SK-N-DZ (cell line): ENCODE data around the gene CFAP90.
A peak's percentile ranks its signal among the peaks of the same experiment; 100 is the strongest.

ENCODE experiments used
- DNase-seq: peaks from one replicate; pipeline ENCODE4 v3.0.0-alpha.2; 2015; ENCODE audit warnings: low spot score

Gene CFAP90

DNA sequence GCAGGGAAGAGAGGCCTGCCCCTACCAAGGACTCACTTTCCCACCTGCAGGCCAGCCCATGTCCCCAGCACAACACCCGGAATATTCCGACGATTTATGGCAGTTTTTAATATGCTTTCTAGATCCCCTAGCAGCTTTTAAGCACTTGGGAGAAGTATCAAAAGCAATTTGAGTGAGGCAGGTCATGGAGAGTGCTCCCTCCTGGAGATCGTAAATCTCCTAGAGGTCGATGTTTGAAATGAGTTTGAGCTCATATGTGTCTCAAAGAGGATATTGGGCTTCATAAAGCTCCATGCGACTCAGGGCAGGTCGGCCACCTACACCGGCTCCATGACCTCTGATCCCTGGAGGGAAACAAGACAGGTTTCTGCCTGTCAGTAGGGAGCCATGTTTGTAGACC, 27.3 kb downstream of the CFAP90 start:
- no peak for DNase-seq

DNA sequence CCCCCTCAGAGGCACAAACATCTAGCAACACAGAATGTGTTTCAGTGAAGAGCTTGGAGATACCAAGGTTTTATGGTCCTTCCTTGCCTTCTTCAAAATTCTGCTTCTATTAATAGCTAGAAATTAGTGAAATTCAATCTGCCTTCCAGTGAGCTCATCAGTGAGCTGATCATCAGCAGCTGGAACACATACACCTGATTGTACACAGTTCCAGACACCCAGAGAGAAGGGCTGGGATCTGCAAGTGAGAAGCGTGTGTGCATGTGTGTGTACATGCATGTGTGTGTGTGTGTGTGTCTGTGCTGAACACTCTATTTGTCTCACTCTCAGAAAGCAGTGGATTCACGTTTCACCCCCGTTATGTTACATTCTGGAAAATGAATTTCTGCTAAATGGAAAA, 28.5 kb downstream of the CFAP90 start:
- DNase-seq: no peak

DNA sequence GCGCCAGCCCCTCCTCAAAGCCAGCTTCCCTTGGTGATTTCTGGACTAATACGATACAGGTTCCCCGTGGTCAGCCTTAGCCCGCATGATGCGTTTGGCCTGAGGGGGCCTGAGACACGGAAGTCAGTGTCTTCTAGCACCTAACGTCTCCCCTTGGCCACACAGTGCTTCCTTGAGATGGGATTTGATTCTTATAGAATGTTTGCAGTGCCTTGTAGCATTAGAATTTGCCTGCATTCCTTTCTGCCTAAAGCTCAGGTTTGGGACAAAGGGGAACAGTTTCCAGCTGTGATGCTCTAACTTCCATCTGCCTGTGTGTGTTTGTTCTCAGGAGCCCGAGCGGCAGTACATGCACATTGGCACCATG, 34.4 kb downstream of the CFAP90 start:
- no peak for DNase-seq

DNA sequence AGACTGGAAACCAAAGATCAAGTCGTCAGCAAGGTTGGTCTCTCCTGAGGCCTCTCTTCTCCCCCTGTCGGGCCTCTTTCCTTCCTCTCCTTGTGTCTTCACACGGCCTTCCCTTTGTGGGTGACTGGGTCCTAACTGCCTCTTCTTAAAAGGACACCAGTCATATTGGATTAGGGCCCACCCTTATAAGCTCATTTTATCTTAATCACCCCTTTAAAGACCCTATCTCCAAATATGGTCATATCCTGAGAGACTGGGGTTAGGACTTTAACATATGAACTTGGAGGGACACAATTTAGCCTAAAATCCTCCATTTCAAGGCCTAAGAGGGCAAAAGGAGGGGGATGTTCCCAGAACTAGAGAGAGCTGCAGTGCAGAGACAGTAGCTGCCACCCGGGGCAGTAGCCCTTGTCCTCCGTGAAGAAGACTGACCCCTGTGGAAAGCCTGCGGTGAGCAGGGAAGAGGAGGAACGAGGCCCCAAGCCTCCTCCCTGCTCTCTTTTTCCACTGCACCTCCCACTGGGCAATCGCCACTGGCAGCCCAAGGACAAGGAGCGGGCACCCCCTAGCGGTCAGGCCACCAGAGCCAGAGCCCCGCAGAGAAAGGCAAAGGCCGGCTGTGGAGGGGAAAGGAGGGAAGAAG, 34.9 kb downstream of the CFAP90 start:
- peak; percentile 66 for DNase-seq

DNA sequence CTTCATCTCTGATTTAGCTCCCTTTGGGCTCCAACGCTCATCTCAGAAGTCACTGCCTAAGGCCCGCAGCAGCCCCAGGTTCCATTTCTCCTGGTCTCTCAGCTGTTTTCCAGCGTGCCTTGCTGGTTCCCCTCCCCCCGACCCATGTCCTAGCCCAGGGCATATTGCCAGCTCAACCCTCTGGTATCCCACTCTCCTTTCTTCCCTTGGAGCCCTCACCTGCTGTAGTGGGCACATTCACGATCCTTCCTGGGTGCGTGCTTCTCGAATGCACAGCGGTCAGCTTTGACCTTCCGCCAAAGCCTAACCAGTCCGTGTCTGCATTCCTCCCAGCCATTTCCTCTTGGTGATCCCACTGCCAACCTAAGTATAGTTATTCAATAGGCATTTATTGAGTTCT, 36.1 kb downstream of the CFAP90 start:
- DNase-seq: no peak

DNA sequence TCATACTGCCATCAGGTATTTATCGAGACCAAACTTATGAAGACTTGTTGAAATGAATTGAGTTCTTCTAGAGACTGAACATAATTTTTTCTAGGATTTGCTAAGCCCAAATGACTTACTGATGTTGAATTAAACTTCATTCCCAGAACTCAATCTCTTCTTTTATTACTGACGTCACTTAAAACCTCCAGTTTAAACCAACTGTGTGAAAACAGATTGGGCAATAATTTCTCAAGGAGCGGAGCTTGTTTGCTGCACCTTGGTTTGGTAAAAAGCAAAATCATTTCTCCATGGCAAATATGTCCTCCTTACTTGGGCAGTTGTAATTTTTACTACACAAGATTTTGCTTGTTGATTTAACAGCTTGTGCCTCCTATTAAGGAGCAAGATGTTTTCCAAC, 37.4 kb downstream of the CFAP90 start:
- no peak for DNase-seq

DNA sequence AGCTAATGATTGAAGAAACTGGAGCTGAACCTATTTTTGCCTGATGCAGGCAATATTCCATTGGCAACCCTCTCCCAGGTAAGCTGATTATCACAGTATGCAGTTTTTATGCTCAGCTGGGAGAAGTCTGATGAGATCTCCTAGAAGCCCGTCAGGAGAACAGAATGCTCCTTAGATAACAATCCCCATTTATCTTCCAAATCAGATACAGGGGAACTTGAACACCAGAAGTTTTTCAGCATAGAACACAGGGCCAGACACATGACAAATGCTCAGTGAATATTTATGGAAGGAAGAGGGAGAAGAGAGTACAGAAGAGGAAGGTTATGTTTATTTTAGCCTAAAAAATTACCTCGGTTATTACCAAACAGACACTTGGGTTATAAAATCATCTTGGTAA, 37.9 kb downstream of the CFAP90 start:
- DNase-seq: no peak

DNA sequence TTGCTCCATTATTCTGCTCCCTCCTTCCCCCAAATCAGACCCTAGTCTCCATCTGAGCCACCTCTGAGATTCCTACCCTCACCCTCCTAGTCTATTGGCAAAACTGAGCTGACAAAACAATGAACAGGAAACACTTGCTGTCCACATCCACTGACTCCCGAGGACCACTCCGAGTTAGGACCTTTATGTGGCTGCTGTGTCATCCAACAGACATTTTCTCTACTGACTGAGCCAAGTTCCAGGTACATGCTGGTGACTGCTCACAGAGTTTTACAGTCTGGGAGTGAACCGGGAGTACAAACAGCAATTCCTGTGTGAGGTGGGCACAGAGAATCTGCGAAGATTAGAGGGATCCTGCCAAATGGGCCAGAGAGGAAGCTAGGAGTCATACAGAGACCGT, 39.2 kb downstream of the CFAP90 start:
- no peak for DNase-seq

DNA sequence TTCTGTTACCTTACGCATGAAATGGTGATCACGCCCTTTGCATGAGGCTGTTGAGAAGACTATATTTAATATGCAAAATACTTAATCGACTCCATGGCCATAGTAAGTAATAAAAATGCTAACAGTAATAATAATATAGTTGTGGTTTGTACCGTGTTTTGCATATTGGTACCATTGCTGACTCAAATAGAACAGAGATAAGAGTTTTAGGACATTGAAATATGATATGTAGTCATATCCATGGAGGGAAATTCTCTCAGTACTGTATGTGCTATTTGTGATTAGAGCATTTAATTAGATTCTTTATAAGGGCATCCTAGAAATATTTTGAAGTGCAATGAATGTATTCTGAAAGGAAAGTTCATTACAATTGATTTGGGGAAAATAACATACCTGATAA, 41.9 kb downstream of the CFAP90 start:
- DNase-seq: no peak

DNA sequence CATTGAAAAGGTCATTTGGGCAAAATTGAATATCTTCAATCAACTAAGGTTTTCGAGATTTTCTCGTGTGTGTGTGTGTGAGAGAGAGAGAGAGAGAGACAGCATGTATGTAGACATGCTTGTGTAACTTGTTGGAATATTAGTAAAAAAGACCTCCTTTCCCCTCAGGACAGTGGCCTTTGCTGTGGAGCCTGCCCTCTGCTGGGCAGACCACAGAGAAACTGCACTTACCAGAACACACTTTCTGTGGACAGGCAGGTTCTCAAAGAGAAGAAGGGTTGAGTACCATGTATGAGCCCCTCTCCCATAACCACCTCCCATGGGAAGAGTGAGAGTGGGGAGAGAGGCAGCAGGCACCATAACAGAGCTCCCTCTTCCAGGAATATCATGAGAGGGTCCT, 45.6 kb downstream of the CFAP90 start:
- no peak for DNase-seq

DNA sequence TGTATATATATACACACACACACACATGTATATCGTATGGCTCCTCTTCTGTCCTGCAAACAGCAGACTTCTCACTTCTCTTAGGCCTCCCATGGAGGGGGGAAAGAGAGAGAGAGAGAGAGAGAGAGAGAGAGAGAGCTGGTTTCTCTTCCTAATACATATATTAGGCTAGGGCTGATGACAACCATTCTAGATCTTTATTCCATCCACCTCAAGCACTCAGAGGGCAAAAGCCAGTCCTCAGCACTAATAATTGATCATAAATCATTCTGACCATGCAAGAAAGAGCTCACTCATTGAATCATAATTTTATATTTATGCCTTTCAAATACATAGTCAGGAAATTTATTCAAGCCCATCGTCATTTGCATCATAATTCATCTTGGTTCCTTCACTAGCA, 47.0 kb downstream of the CFAP90 start:
- DNase-seq: no peak

DNA sequence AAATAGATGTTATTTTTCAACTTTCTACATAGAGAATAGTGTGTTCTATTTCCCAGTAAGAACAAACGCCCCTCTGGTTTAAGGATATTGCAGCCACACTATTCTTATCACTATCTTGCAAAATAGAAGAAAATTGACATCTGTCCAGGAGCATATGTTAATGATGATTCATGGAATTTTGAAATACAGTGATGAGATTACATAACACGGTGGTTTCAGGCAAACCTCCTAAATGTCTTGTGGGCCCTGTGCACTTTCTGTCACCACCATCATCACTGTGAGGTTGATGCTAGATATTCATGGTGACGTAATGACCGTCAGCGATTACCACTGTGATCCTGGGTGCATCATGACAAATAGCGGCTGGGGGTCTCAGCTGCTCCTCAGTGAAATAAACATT, 48.1 kb downstream of the CFAP90 start:
- DNase-seq: no peak

DNA sequence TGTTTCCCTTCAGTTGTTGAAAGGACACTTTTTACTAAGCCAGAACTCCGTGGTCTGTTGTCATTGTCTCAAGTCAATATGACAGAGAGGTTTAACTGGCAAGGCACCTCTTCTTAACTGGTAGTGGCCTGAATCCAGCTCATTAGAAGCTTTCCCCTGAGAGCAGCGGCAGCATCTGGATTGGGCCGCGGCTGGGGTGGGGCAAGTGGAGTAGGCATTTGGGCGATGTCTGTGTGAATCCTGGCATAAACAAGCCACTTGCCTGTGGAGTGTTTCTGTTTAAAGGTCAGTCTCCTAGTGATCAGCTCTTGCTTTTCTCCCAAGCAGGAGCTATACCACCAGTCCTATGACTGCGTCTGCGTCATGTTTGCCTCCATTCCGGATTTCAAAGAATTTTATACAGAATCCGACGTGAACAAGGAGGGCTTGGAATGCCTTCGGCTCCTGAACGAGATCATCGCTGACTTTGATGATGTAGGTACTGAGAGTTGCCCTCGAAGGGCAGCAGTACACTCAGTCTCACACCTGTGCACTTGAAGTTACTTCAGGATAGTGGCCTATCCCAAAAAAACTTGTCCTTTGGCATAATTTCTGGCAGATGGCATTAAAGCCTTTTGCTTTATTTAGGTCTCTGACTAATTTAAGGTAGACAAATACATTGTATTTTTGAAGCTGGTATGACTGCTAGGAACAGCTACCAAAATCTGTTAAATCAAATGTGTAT, 48.9 kb downstream of the CFAP90 start:
- no peak for DNase-seq

DNA sequence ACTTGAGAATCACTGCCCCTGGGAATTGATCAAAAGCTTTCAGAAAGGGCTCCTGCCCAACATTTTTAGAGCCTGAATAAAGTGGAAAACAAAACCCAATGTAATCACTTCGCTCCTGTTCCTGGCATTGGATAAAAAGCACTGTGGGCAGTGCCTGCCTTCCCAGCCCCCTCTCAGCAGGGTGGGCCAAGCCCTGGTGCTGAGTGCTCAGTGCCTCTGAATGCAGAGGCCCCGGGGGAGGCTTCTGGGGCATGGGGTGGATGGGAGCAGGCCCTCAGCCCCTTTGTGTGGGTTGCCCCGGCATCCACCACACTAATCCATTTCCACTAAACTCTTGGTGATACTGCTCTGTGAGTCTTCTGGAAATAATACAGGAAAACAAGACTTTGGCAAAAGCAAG, 55.6 kb downstream of the CFAP90 start:
- DNase-seq: no peak

DNA sequence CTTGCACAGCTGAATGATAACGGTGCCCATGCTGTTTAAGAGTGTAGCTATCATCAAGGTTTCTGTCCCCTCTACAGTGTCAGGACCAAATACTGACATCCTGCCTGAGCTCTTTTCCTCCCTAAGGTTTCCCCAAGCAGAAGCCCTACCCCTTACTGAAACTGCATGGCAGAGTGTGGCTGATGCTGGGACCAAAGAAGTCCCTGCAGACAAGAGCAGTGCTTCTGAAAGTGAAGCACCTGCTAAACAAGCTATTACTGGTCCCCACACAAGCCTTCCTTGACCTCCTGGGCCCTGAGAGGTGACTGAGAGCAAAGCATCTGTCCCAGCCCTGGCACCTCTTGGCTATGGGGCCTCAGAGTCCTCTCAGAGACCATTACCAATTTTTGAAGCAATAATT, 56.1 kb downstream of the CFAP90 start:
- no peak for DNase-seq

DNA sequence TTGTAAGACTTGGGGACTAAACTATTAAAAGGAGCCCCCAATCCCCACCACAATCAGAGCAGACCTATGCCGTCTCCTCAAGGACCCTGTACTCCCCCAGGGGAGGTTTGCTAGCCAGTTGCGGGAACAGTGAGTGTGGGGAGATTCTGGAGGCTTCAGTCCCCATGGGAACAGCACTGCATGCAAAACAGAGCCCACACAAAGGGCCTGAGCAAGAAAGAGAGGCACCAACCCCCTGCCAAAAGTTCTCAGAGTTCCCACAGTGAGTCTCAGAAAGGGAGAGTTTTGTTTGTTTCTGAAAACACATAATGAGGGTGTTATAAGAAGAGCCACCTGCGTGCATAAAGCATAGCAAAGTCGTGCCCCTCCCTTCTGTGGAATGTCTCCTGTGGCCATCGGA, 56.6 kb downstream of the CFAP90 start:
- DNase-seq: no peak

DNA sequence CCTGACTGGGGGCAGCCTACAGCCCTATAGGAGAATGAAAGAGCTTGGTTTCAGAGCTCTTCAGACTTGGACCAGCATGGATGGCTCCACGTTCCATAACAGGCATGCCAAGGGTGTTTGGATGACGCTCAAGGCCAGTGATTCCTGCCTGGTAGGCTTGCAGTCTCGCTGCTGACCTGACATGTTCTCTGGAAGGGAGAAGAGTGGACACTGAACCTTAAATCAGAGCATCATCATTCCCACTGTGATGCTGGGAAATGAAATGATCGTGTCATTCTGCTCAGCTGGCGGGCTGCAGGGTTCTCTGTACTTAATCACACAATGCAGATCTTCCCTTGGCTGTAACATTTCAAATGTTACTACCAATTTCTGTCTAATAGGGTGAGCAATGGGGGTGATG, 57.0 kb downstream of the CFAP90 start:
- DNase-seq: no peak

DNA sequence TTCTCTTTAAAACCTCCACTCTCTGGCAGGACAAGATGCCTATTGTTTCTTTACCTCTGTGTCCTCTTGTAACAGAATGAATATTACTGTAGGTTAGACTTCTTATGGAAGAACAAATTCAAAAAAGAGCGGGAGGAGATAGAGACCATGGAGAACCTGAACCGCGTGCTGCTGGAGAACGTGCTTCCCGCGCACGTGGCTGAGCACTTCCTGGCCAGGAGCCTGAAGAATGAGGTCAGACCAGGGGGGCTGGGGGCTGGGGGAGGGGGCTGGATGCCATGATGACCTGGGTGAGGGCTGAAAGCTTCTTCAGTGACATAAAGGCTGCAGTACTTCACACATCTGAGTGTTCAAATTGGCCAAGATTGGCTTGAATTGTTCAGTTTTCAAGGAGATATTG, 61.4 kb downstream of the CFAP90 start:
- no peak for DNase-seq

DNA sequence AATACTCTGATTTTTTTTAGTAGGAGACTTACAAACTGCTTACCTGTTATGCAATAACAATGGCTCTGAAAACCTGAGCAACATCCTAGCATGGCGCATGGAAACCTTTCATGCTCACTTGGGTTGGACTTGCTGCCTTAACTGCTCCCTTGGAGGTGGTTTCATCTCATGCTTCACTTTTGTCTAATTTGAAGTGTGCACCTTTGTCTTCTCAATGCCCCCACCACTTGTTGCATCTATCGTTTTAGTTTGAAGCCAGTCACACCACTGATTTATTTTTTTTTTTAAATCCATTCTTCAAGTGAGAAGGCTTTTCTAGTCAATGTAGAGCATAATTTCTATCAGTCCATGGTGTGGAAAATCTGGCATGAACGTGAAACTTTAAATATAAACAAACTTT, 63.2 kb downstream of the CFAP90 start:
- DNase-seq: no peak

DNA sequence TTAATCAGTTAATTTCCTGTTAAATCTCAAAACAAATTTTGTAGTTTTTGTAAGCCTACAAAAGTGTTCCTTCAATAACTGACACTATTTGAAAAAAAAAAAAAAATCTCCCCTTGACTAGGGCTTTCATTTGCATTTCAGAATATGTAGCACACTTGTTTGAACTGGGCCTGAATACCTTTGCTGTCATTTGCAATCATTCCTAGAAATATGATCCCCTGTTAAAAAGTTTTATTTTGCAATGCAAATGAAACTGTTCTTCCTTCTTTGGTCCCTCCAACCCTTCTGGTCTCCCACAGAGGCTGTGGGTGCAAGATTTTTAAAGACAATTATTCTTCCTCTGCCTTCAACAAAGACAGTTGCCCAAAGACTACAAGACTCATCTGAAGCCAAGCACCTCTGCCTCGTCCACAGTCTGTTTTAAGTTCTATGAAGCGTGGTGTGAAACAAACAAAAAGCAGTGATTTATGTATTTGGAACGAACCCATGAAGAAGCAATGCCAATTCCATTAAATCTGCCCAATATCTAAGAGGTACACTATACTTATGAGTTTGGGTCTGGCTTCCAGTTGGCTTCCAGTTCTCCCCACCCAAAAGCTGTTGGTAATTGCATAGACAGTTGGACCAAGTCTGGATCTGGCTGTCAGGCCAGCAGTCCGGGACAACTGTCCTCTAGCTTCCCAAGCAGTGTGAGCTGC, 66.1 kb downstream of the CFAP90 start:
- no peak for DNase-seq

DNA sequence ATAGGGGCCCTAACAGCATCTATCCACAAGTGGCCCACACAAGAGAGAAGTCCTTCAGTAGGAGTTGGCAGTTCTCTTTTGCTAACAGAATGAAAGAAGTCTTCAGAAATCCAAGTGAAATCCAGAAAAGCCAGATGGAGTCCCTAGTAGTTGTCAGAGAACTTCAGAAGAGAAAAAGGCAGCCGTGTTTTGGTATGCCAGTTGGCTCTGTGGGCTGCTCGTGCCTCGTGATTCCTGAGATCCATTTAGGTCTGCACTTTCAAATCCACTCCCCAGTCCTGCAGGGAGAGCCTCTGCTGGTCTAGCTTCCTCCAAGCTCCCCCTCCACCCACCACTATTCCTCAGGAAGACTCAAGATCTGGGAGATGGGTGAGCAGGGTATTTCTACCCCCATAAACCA, 69.0 kb downstream of the CFAP90 start:
- no peak for DNase-seq
